Activated naive CD4-positive, alpha-beta T cell treated with anti-CD3 and anti-CD28 coated beads, Interleukin-2, amount 50 U/mL, for 24 hours (primary cell): ENCODE results near the gene CPT1C.

Experiments
- H3K27ac Mint-ChIP-seq: one replicate; pipeline ENCODE4 v1.8.0; 2021; ENCODE audit warnings: mild to moderate bottlenecking, mixed read lengths
- H3K27me3 Mint-ChIP-seq: one replicate; pipeline ENCODE4 v1.8.0; 2021; ENCODE audit warnings: mixed read lengths
- H3K36me3 Mint-ChIP-seq: one replicate; pipeline ENCODE4 v1.8.0; 2021; ENCODE audit warnings: mixed read lengths
- H3K4me1 Mint-ChIP-seq: one replicate; pipeline ENCODE4 v1.8.0; 2021; ENCODE audit warnings: mixed read lengths
- H3K4me3 Mint-ChIP-seq: one replicate; pipeline ENCODE4 v1.8.0; 2021; ENCODE audit warnings: mild to moderate bottlenecking, mixed read lengths
- H3K9me3 Mint-ChIP-seq: one replicate; pipeline ENCODE4 v1.8.0; 2021; ENCODE audit warnings: mixed read lengths

The CPT1C gene

GRCh38 chr19:49690656-49691242 is at the start of gene CPT1C:
TSS of gene CPT1C (plus strand) at chr19:49691116. CDS start at chr19:49692253, 1,137 bp downstream.
- Mint-ChIP-seq H3K27me3 (peaks cover 6% of the 10 kb centered on the region), H3K27ac (peak within 1 kb of the TSS; percentile 89), H3K4me3 (peak within 1 kb of the TSS; percentile 82), H3K4me1 (peaks cover 28% of the 10 kb centered on the region), H3K9me3 (no peaks in the 10 kb centered on the region), H3K36me3 (peaks cover 4% of the 10 kb centered on the region)

GRCh38 chr19:49641688-49642491 is 49.0 kb upstream of the CPT1C start, which contains the start of gene SCAF1:
TSS of gene SCAF1 (plus strand) at chr19:49642209. CDS start at chr19:49645027, 2,818 bp downstream.
- Mint-ChIP-seq H3K27me3 (no peaks in the 10 kb centered on the region), H3K36me3 (peaks cover 3% of the 10 kb centered on the region), H3K4me1 (peaks cover 65% of the 10 kb centered on the region), H3K27ac (peak within 1 kb of the TSS; percentile 97), H3K9me3 (no peaks in the 10 kb centered on the region), H3K4me3 (peak within 1 kb of the TSS; percentile 97)

GRCh38 chr19:49642492-49643035 is 48.4 kb upstream of the CPT1C start:
- no peaks in the 10 kb centered on the region for H3K9me3 Mint-ChIP-seq
- no peaks in the 10 kb centered on the region for H3K27me3 Mint-ChIP-seq
- H3K4me1 Mint-ChIP-seq, result peaks cover 63% of the 10 kb centered on the region

GRCh38 chr19:49643466-49643865 is 47.5 kb upstream of the CPT1C start:
- H3K4me1 Mint-ChIP-seq, result peaks cover 56% of the 10 kb centered on the region

More at GRCh38 chr19:49642492-49643035, 48.4 kb upstream of the CPT1C start:
- peak overlapping the region; percentile 94 for H3K27ac Mint-ChIP-seq
- H3K36me3 Mint-ChIP-seq, result peaks cover 3% of the 10 kb centered on the region
- peak overlapping the region; percentile 97 for H3K4me3 Mint-ChIP-seq

GRCh38 chr19:49645592-49645991 is 45.3 kb upstream of the CPT1C start:
- no peaks in the 10 kb centered on the region for H3K27me3 Mint-ChIP-seq
- peaks cover 37% of the 10 kb centered on the region for H3K4me1 Mint-ChIP-seq
- no peak overlapping the region for H3K4me3 Mint-ChIP-seq
- peaks cover 3% of the 10 kb centered on the region for H3K36me3 Mint-ChIP-seq
- no peaks in the 10 kb centered on the region for H3K9me3 Mint-ChIP-seq
- no peak overlapping the region for H3K27ac Mint-ChIP-seq

More at GRCh38 chr19:49643466-49643865, 47.5 kb upstream of the CPT1C start:
- Mint-ChIP-seq H3K4me3 (peak overlapping the region; percentile 97), H3K27me3 (no peaks in the 10 kb centered on the region), H3K9me3 (no peaks in the 10 kb centered on the region), H3K36me3 (peaks cover 3% of the 10 kb centered on the region), H3K27ac (peak overlapping the region; percentile 88)

GRCh38 chr19:49645995-49646394 is 44.9 kb upstream of the CPT1C start:
- H3K36me3 Mint-ChIP-seq, result peaks cover 3% of the 10 kb centered on the region
- no peaks in the 10 kb centered on the region for H3K27me3 Mint-ChIP-seq
- H3K27ac Mint-ChIP-seq, result no peak overlapping the region
- no peaks in the 10 kb centered on the region for H3K9me3 Mint-ChIP-seq
- peaks cover 33% of the 10 kb centered on the region for H3K4me1 Mint-ChIP-seq
- no peak overlapping the region for H3K4me3 Mint-ChIP-seq

- Mint-ChIP-seq H3K4me3 (no peak overlapping the region), H3K27ac (no peak overlapping the region), H3K27me3 (no peaks in the 10 kb centered on the region), H3K4me1 (peaks cover 30% of the 10 kb centered on the region), H3K9me3 (no peaks in the 10 kb centered on the region), H3K36me3 (peaks cover 3% of the 10 kb centered on the region)
Observed at GRCh38 chr19:49646586-49646985, 44.3 kb upstream of the CPT1C start.

- Mint-ChIP-seq H3K27ac (no peak overlapping the region), H3K4me1 (peaks cover 6% of the 10 kb centered on the region), H3K9me3 (no peaks in the 10 kb centered on the region), H3K4me3 (no peak overlapping the region), H3K27me3 (no peaks in the 10 kb centered on the region), H3K36me3 (peaks cover 3% of the 10 kb centered on the region)
Observed at GRCh38 chr19:49651029-49651819, 39.7 kb upstream of the CPT1C start.

- no peak overlapping the region for H3K27ac Mint-ChIP-seq
- no peaks in the 10 kb centered on the region for H3K9me3 Mint-ChIP-seq
- H3K4me1 Mint-ChIP-seq, result peaks cover 6% of the 10 kb centered on the region
- peaks cover 3% of the 10 kb centered on the region for H3K36me3 Mint-ChIP-seq
- no peaks in the 10 kb centered on the region for H3K27me3 Mint-ChIP-seq
- H3K4me3 Mint-ChIP-seq, result no peak overlapping the region
Observed at GRCh38 chr19:49651820-49652550, 38.9 kb upstream of the CPT1C start.

- no peak overlapping the region for H3K4me3 Mint-ChIP-seq
- no peaks in the 10 kb centered on the region for H3K9me3 Mint-ChIP-seq
- peaks cover 6% of the 10 kb centered on the region for H3K4me1 Mint-ChIP-seq
- H3K36me3 Mint-ChIP-seq, result peaks cover 5% of the 10 kb centered on the region
- H3K27me3 Mint-ChIP-seq, result no peaks in the 10 kb centered on the region
- no peak overlapping the region for H3K27ac Mint-ChIP-seq
Observed at GRCh38 chr19:49652551-49653465, 38.1 kb upstream of the CPT1C start.

- Mint-ChIP-seq H3K27ac (no peak overlapping the region), H3K4me1 (peaks cover 6% of the 10 kb centered on the region), H3K9me3 (no peaks in the 10 kb centered on the region), H3K27me3 (no peaks in the 10 kb centered on the region), H3K36me3 (peaks cover 5% of the 10 kb centered on the region), H3K4me3 (no peak overlapping the region)
Observed at GRCh38 chr19:49653466-49653806, 37.5 kb upstream of the CPT1C start.

- H3K36me3 Mint-ChIP-seq, result peaks cover 5% of the 10 kb centered on the region
- H3K27me3 Mint-ChIP-seq, result no peaks in the 10 kb centered on the region
- peaks cover 6% of the 10 kb centered on the region for H3K4me1 Mint-ChIP-seq
- no peak overlapping the region for H3K27ac Mint-ChIP-seq
- no peaks in the 10 kb centered on the region for H3K9me3 Mint-ChIP-seq
- H3K4me3 Mint-ChIP-seq, result no peak overlapping the region
Observed at GRCh38 chr19:49654581-49654980, 36.3 kb upstream of the CPT1C start.

- Mint-ChIP-seq H3K4me1 (peaks cover 10% of the 10 kb centered on the region), H3K4me3 (no peak overlapping the region), H3K27ac (no peak overlapping the region), H3K36me3 (peaks cover 5% of the 10 kb centered on the region), H3K27me3 (no peaks in the 10 kb centered on the region), H3K9me3 (no peaks in the 10 kb centered on the region)
Observed at GRCh38 chr19:49655570-49656455, 35.1 kb upstream of the CPT1C start.
